GM21526 (cell line): ENCODE measurements around the gene CFL1.
"Not testable (repeated sequence)": the region's sequence is repeated elsewhere in the genome, so short reads cannot be mapped to it uniquely, and the experiment has no call there.

Source experiments
- ATAC-seq: cut with Tn5 transposase; IDR thresholded peaks from one replicate; pipeline ENCODE4 v1.9.1; 2021; ENCODE audit warnings: moderate library complexity; ENCODE audit not compliant: unreplicated experiment, low FRiP score

The CFL1 gene

DNA sequence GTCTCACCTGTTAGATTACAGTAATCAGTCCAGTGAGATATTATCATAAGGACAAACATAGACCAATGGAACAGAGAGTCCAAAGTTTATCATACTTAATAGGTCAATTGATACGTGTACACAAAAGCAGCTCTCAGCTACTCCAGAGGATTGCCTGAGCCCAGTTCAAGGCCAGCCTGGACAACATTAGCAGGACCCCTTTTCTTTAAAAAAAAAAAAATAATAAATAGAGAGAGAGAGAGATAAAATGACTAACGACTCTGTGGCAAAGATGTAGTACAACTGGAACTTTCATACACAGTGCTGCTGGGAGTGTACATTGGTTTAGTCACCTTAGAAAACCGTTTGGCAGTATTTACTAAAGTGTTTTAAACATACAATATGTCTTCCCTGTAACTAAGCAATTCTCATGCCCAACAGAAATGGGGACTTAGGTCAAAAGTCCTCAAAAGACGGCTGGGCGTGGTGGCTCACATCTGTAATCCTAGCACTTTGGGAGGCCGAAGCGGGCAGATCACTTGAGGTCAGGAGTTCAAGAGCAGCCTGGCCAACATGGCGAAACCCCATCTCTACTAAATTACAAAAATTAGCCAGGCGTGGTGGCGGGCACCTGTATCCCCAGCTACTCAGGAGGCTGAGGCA is 13.6 kb downstream of the CFL1 start:
- no peak for ATAC-seq

- ATAC-seq = no peak
Observed at GRCh38 chr11:65843811-65844210, 14.2 kb downstream of the CFL1 start.

- no peak for ATAC-seq
Observed at GRCh38 chr11:65842144-65842543, 15.8 kb downstream of the CFL1 start.

- no peak for ATAC-seq
Observed at GRCh38 chr11:65834202-65834601, 23.8 kb downstream of the CFL1 start.

GRCh38 chr11:65833297-65834030 is 24.5 kb downstream of the CFL1 start, which contains the start of gene SNX32:
Gene SNX32 (plus strand): TSS chr11:65833963. CDS start chr11:65834066, 103 bp downstream.
- peak; percentile 76 for ATAC-seq

DNA sequence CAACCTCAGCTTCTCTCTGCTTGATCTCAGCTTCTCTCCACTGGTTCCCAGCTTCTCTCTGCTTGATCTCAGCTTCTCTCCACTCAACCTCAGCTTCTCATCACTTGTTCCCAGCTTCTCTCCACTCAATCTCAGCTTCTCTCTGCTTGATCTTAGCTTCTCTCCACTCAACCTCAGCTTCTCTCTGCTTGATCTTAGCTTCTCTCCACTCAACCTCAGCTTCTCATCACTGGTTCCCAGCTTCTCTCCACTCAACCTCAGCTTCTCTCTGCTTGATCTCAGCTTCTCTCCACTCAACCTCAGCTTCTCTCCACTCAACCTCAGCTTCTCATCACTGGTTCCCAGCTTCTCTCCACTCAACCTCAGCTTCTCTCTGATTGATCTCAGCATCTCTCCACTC is 25.7 kb downstream of the CFL1 start:
- not testable (repeated sequence) for ATAC-seq

- ATAC-seq = no peak
Observed at GRCh38 chr11:65829459-65829858, 28.5 kb downstream of the CFL1 start.

DNA sequence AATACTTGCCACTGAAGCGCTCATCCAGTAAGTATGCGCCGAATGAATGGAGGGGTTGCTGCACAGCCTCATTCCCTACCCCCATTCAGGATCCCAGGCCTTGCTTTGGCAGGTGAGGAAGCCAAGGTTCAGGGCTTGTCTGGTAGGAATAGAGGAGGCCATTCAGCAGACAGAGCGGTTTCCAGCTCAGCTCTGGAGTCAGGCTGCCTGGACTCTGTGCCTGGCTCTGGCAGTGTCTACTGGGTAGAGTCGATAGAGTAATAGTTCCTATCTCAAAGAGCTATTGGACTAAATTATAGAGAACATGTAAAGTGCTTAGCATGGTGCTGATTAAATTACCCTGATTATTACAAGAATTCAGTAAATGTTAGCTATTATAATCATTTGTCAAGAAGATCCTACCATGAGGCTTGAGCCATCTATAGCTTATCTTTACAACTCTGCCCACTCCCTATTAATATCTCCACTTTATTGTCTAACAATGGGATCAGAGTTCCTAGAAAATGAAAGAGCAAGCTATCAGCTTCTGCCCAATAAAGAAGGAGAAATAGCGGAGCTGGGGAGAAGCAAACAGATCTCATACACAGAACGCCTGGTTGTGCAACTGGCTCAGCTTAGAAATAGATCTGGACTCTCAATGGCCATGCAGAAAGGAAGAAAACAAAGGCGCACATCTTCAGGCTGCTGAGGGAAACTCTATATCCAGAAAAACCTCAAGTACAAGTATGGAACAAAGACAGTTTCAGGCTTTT is 30.8 kb downstream of the CFL1 start:
- ATAC-seq = no peak

- ATAC-seq = no peak
Observed at GRCh38 chr11:65822776-65823528, 35.0 kb downstream of the CFL1 start.

DNA sequence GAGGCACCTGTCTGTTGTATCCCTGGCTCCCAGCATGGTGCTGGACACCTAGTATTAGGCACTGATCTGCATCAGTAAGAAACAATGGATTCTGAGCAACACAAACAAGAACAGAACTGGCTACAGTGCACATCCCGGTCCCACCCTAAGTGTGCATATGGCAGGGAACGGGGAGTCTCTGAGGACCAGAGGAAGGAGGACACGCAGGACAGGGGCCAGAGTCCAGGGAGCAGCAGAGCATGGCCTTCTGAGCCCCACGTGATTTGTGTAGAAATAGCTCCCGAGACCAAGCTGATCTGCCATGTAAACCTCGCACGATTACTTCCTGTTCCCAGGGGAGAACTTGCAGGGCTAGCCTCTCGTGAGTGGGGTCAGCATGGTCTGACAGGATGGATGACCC is 36.9 kb downstream of the CFL1 start:
- no peak for ATAC-seq

DNA sequence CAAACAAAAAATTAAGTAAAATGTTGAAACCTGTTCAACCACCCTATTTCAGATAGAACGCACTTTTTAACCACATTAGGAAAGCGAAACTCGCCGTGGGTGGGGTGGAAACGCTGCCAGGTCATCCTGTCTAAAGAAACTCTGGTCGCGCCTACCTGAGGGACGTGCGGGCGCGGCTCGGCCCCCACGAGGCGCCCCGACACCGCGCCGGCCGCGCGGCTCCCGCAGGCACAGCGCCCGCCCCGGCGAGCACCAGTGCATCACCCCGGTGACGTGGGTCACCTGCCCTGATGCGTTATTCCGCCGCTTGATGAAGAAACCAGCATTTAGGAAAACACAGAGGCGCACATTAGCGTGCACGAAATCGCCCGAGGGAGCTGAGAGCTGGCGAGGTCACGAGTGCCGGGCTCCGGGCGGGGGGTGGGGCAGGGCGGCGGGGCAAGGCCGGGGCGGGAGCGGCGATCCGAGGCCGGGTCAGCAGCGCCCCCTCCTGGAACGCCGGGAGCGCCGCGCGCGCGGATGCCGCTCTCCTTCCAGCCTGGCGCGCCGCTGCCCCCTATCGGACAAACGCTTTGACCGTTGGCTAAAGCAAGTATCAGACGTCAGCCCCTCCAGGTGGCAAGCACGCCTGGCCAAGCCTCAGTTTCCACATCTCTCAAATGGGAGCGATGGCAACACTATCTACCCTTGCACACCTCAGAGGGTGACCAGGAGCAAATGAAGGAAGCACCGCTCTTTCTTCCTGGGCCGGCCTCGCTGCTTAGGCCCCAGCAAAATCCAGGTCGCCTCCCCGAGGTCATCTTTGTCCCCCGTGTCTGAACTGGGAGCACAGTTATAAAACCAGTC is 39.9 kb downstream of the CFL1 start:
- ATAC-seq = peak; percentile 63

DNA sequence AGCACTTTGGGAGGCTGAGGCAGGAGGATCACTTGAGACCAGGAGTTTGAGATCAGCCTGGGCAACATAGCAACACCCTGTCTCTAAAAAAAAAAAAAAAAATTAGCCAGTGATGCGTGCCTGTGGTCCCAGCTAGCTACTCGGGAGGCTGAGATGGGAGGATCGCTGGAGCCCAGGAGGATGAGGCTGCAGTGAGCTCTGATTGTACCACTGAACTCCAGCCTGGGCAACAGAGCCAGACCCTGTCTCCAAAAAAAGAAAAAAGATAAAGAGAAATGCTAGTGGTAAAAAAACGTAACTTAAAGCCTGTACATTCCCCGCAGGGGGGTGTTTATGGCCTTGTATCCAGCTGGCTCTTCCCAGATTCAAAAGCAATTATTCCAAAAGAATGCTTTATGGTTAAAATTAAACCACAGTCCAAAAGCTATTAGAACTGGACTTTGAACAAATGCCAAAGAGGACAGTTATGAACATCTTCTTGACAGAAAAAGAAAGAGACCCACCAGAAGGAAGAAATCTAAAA is 40.6 kb downstream of the CFL1 start:
- no peak for ATAC-seq

GRCh38 chr11:65816696-65817095 is 41.3 kb downstream of the CFL1 start:
- no peak for ATAC-seq

DNA sequence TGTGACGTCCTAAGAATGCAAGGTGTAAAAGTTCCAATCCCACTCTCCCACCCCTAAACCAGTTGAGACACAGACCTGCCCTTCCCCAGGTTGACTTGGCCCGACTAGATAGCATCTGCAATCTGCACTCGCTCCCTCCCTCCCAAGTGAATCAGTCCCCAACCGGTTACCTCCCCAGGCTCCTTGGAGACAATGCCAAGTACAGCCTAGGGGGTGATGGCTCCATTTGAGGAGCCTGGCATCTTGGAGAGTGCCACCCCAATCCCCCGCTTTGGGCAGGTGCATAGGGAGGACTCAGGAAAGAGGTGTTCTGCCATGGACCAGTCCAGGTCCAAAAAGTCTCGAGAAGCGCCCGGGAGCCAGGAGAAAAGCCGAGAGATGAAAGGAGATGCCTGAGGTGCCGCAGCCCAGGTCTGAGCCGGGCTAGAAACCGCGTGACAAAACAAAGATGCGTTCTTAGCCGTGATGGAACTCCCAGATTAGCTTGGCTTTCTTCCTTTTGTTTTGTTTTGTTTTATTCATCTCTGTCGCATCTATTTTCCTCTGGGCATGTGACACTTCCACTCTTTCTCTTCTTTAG is 42.9 kb downstream of the CFL1 start:
- no peak for ATAC-seq

- no peak for ATAC-seq
Observed at GRCh38 chr11:65814131-65814985, 43.6 kb downstream of the CFL1 start.

DNA sequence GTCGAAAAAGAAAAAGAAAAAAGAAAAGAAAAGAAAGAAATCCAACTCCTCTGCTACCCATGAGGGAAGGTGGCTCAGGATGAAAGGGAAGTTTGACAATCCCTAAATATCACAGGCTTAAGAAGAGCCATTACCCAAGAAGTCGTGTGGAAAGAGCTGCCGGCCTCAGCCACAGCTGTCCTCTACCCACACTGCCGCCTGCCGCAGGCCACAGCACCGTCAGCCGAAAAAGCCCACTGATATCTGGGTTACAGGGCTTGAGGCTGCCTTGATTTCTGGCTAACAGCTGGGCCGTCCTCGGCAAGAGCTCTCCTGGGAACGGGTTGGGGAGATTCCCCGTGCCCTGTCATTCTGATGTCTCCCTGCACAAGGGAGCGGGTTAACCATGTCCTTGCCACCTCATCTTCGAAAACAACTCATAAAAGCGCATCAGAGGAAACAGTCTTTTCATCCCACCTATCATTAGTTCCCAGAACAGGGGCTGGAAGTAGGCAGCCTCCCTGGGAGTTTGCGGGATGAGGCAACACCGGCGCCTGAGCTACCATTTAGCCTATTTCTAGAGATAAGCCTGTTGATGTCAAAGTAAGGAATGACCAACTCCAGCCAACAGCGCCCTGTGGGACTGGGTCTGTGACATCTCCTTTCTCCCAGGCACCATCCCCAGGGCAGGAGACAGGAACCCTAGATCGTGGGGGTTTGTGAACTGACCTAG is 46.1 kb downstream of the CFL1 start:
- ATAC-seq = no peak

DNA sequence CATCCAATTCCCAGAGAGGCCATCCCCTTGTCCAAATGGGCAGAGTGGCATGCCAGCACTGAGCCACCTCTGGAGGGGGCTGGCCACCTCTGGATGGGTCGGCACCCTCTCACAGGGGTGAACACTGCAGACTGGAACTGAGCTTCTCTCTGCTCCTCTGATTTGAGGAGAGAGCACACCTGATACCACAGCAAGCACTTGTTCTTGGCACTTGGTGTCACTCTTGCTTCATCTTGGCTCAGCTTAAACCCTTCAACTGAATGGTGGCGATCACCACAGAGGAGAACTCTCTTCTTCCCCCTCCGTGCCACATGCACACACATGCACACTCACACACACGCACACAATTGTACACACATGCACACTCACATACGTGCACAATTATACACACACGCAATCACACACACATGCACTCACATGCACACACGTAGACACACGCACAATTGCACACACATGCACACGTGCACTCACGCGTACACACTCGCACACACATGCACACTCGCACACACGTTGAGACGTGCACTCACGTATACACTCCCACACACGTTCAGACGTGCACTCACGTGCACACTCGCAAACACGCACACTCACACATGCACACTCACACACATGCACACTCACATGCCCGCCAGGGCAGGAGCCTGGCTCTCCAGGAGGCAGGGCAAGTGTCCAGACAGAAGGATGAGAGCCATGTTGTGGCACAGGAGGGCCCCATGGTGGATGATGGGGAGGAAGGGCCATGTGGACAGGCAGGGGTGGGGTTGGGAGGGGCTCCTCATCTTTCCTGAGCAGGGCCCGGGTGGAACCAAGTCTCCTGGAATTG is 47.7 kb downstream of the CFL1 start:
- ATAC-seq = no peak
